Measurements from ENCODE around the gene KHDC4. TPM values are rescaled to one million over a fixed set of nuclear protein-coding genes. Genes with fewer than 3 reads are reported as not detected.
A peak's percentile ranks its signal among the peaks of the same experiment; 100 is the strongest.

KHDC4 gene
- total and polyA plus RNA-seq, 9 of the 15 experiments (the other 6 are each of a cell fraction or from before 2014, with no cell fraction given), result 12.1 to 185 (median 65.6) TPM

DNA sequence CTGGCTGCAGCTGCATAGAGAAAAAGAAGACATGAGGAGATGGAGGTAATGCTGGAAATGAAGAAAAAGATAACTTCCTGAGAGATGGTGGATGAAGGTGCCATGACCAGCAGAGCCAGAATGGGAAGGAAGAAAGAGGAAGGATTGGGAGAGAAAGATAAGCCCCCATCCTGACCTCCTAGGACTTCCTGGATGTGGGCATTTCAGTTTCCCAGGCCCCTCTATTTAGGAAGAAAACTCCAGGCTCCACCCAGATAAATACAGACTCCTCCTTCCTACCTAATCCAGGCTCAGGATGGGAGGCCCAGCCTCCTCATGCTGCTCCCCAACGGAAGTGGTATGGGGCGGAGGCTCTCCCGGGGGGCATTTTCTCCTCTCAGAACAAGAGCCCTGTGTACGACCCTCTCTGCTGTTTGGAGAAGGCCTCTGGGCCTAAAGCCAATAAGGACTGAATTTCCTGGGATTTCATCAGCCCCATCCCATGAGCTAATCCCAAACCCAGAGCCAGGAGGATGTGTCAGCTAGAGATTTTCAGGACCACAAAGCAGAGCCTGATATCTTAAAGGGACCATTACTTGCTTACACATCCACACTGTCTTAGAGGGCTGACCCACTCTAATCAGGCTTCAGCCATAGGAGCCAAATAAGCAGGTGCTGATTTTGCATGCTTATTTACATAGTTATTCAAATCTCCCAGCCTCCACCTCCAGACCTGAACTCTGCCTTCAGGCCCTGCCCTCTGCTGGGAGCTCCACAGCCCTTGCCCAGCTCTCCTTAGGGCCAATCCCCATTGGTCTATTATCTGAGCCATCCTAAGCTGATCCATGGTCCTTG is 49.2 kb upstream of the KHDC4 start (continued):
- TF ChIP-seq MLLT1 (IDR thresholded peaks at IDR 0.05) (no peak), DDX20 (tag; IDR thresholded peaks at IDR 0.05; ENCODE audit: low read depth) (no peak), JUNB (CRISPR knock-in tag; conservative IDR thresholded peaks at IDR 0.05) (no peak), ARID4B (CRISPR knock-in tag; IDR thresholded peaks at IDR 0.05) (peak; percentile 51; the same call in 1 of the 2 replicates), SMARCA4 (IDR thresholded peaks at IDR 0.05) (peak; percentile 64; the same call in 1 of the 2 replicates), BCLAF1 (IDR thresholded peaks at IDR 0.05; ENCODE audit: borderline replicate concordance in 1 of 2, control insufficient read depth in 1 of 2, low read depth in 2 of 2, low read length in 1 of 2) (no peak), ZBTB34 (CRISPR knock-in tag; IDR thresholded peaks at IDR 0.05) (no peak), SMARCB1 (IDR thresholded peaks at IDR 0.05; ENCODE audit: insufficient read length, low read depth) (no peak), CHD4 (IDR thresholded peaks at IDR 0.05; ENCODE audit: insufficient read depth, insufficient replicate concordance, low read depth, low read length, poor library complexity, severe bottlenecking) (no peak), MYNN (IDR thresholded peaks at IDR 0.05) (no peak), MYNN (CRISPR knock-in tag; IDR thresholded peaks at IDR 0.05) (no peak), ZNF224 (CRISPR knock-in tag; IDR thresholded peaks at IDR 0.05) (no peak), ZNF311 (CRISPR knock-in tag; IDR thresholded peaks at IDR 0.05) (no peak)
- TF ChIP-seq, protein P1, sequence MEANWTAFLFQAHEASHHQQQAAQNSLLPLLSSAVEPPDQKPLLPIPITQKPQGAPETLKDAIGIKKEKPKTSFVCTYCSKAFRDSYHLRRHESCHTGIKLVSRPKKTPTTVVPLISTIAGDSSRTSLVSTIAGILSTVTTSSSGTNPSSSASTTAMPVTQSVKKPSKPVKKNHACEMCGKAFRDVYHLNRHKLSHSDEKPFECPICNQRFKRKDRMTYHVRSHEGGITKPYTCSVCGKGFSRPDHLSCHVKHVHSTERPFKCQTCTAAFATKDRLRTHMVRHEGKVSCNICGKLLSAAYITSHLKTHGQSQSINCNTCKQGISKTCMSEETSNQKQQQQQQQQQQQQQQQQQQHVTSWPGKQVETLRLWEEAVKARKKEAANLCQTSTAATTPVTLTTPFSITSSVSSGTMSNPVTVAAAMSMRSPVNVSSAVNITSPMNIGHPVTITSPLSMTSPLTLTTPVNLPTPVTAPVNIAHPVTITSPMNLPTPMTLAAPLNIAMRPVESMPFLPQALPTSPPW (CRISPR knock-in tag; IDR thresholded peaks at IDR 0.05), result peak; percentile 35; the same call in 1 of the 2 replicates

Data from K562 (cell line).